ENCODE data around the gene AGMO.

- TF ChIP-seq EZH2 (IDR thresholded peaks at IDR 0.05; ENCODE audit: low read length, missing control alignments), result no peak
- TF ChIP-seq, protein P1, sequence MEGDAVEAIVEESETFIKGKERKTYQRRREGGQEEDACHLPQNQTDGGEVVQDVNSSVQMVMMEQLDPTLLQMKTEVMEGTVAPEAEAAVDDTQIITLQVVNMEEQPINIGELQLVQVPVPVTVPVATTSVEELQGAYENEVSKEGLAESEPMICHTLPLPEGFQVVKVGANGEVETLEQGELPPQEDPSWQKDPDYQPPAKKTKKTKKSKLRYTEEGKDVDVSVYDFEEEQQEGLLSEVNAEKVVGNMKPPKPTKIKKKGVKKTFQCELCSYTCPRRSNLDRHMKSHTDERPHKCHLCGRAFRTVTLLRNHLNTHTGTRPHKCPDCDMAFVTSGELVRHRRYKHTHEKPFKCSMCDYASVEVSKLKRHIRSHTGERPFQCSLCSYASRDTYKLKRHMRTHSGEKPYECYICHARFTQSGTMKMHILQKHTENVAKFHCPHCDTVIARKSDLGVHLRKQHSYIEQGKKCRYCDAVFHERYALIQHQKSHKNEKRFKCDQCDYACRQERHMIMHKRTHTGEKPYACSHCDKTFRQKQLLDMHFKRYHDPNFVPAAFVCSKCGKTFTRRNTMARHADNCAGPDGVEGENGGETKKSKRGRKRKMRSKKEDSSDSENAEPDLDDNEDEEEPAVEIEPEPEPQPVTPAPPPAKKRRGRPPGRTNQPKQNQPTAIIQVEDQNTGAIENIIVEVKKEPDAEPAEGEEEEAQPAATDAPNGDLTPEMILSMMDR (conservative IDR thresholded peaks at IDR 0.05 in 1 of 2, IDR thresholded peaks at IDR 0.05 in 1 of 2; ENCODE audit: low read depth in 1 of 2, low read length in 2 of 2), result no peak
Measured at GRCh38 chr7:15593382-15593781, 31.6 kb upstream of the AGMO start.
